Mesenchymal stem cell (in vitro differentiated cells and primary cell): ENCODE results near the gene OR11L1.

Experiments used
- DNase-seq: peaks from one replicate; pipeline ENCODE4 v3.0.0-alpha.2; 2013
- H2AFZ ChIP-seq: one replicate; pipeline ENCODE4 v1.6.1; 2013; ENCODE audit warnings: low read depth, mild to moderate bottlenecking, control low read depth, inconsistent platforms, low read length, moderate library complexity
- H2AK5ac ChIP-seq: 2 replicates; pipeline ENCODE4 v1.6.1; 2013; ENCODE audit warnings: low read length, moderate library complexity, mild to moderate bottlenecking, inconsistent platforms; ENCODE audit not compliant: severe bottlenecking
- H2BK120ac ChIP-seq: one replicate; pipeline ENCODE4 v1.6.1; 2013; ENCODE audit warnings: low read depth, mild to moderate bottlenecking, inconsistent platforms, low read length, moderate library complexity
- H2BK12ac ChIP-seq, 2 experiments: one replicate each; pipeline ENCODE4 v1.6.1; 2013; ENCODE audit warnings: inconsistent platforms in 2 of 2, low read length in 2 of 2, mild to moderate bottlenecking in 2 of 2, moderate library complexity in 2 of 2, control low read depth in 1 of 2
- H2BK15ac ChIP-seq: one replicate; pipeline ENCODE4 v1.6.1; 2013; ENCODE audit warnings: mild to moderate bottlenecking, low read depth, inconsistent platforms; ENCODE audit not compliant: poor library complexity, severe bottlenecking
- H2BK5ac ChIP-seq: 2 replicates; pipeline ENCODE4 v1.6.1; 2013; ENCODE audit warnings: low read depth, mild to moderate bottlenecking, low read length, control low read depth, inconsistent platforms; ENCODE audit not compliant: poor library complexity, severe bottlenecking
- H3K14ac ChIP-seq, 2 experiments: one replicate each; pipeline ENCODE4 v1.6.1; 2013; ENCODE audit warnings: inconsistent platforms in 2 of 2, low read length in 2 of 2, control low read depth in 1 of 2, mild to moderate bottlenecking in 1 of 2, moderate library complexity in 1 of 2
- H3K18ac ChIP-seq, 2 experiments: one replicate each; pipeline ENCODE4 v1.6.1; 2013; ENCODE audit warnings: inconsistent platforms in 2 of 2, low read length in 2 of 2, control low read depth in 1 of 2, low read depth in 1 of 2, mild to moderate bottlenecking in 1 of 2
- H3K23ac ChIP-seq, 2 experiments: one replicate each; pipeline ENCODE4 v1.6.1; 2013; ENCODE audit warnings: inconsistent platforms in 2 of 2, low read length in 2 of 2, mild to moderate bottlenecking in 2 of 2, moderate library complexity in 2 of 2, control low read depth in 1 of 2
- H3K27ac ChIP-seq: 2 replicates; pipeline ENCODE4 v1.5.1; 2013; ENCODE audit warnings: mild to moderate bottlenecking, moderate library complexity, low read length, control low read depth, inconsistent platforms; ENCODE audit not compliant: poor library complexity, severe bottlenecking
- H3K27me3 ChIP-seq, 2 experiments: 2 replicates each; pipeline versions ENCODE4 v1.6.1 to v1.7.0; 2013; ENCODE audit warnings: low read length in 2 of 2, mild to moderate bottlenecking in 2 of 2, moderate library complexity in 2 of 2, control low read depth in 1 of 2, inconsistent platforms in 1 of 2; ENCODE audit not compliant: control insufficient read depth in 1 of 2, insufficient read depth in 1 of 2
- H3K36me3 ChIP-seq, 2 experiments: 2 replicates each; pipeline versions ENCODE4 v1.6.1 to v1.7.0; 2013; ENCODE audit warnings: low read length in 2 of 2, control low read depth in 1 of 2, inconsistent platforms in 1 of 2, low read depth in 1 of 2, mild to moderate bottlenecking in 1 of 2; ENCODE audit not compliant: insufficient read depth in 2 of 2, control insufficient read depth in 1 of 2
- H3K4ac ChIP-seq, 2 experiments: one replicate each; pipeline ENCODE4 v1.6.1; 2013; ENCODE audit warnings: inconsistent platforms in 2 of 2, low read length in 2 of 2, mild to moderate bottlenecking in 2 of 2, moderate library complexity in 2 of 2, control low read depth in 1 of 2, low read depth in 1 of 2
- H3K4me1 ChIP-seq: 2 replicates; pipeline ENCODE4 v1.6.1; 2013; ENCODE audit warnings: low read depth, low read length, control low read depth; ENCODE audit not compliant: control insufficient read depth, insufficient read depth
- H3K4me2 ChIP-seq: 2 replicates; pipeline ENCODE4 v1.6.1; 2013; ENCODE audit warnings: low read length, mild to moderate bottlenecking, inconsistent platforms; ENCODE audit not compliant: poor library complexity, severe bottlenecking
- H3K4me3 ChIP-seq, 2 experiments: 2 replicates each; pipeline versions ENCODE4 v1.5.1 to v1.7.0; 2013; ENCODE audit warnings: low read length in 2 of 2, mild to moderate bottlenecking in 2 of 2, control low read depth in 1 of 2, low read depth in 1 of 2; ENCODE audit not compliant: insufficient read depth in 1 of 2
- H3K79me1 ChIP-seq: replicated peaks from 2 replicates; pipeline ENCODE4 v1.6.1; 2013; ENCODE audit warnings: mild to moderate bottlenecking, control low read depth, low read length, inconsistent platforms; ENCODE audit not compliant: poor library complexity, severe bottlenecking
- H3K9ac ChIP-seq: 2 replicates; pipeline ENCODE4 v1.7.0; 2013; ENCODE audit warnings: mild to moderate bottlenecking, low read length, moderate library complexity
- H3K9me3 ChIP-seq: 2 replicates; pipeline ENCODE4 v1.7.0; 2013; ENCODE audit warnings: mild to moderate bottlenecking, low read length; ENCODE audit not compliant: control insufficient read depth
- H4K8ac ChIP-seq: one replicate; pipeline ENCODE4 v1.6.1; 2013; ENCODE audit warnings: inconsistent platforms, mild to moderate bottlenecking, low read length, moderate library complexity
- H4K91ac ChIP-seq: one replicate; pipeline ENCODE4 v1.6.1; 2013; ENCODE audit warnings: mild to moderate bottlenecking, low read length, inconsistent platforms
- WGBS: methylation state at CpG from one replicate; pipeline ENCODE4 v1.1.7; 2013; ENCODE audit warnings: mixed read lengths; 5-methylcytosine and 5-hydroxymethylcytosine counted together

The OR11L1 gene

GRCh38 chr1:247833601-247834000 lies 8.1 kb downstream of the OR11L1 start:
- no peaks in the 10 kb centered on the region for H3K79me1 ChIP-seq
- H2BK5ac ChIP-seq, result no peak overlapping the region
- H3K4ac ChIP-seq, result no peak overlapping the region
- no peak overlapping the region for H2BK15ac ChIP-seq
- H3K9me3 ChIP-seq, result peaks cover 24% of the 10 kb centered on the region
- H4K8ac ChIP-seq, result no peak overlapping the region
- no peak overlapping the region for H3K23ac ChIP-seq
- H3K18ac ChIP-seq, result no peak overlapping the region
- peak overlapping the region in 1 of 2 experiments; percentile 18 for H3K4me3 ChIP-seq
- no peak overlapping the region for H3K4me2 ChIP-seq
- H2BK120ac ChIP-seq, result no peak overlapping the region
- H3K36me3 ChIP-seq, result no peaks in the 10 kb centered on the region
- H4K91ac ChIP-seq, result peak overlapping the region; percentile 7
- WGBS, result 45% methylated on average over 6 of the region's 6 CpGs
- no peaks in the 10 kb centered on the region for H3K27me3 ChIP-seq
- no peak overlapping the region for H3K9ac ChIP-seq
- no peak overlapping the region for H2BK12ac ChIP-seq
- no peak overlapping the region for H2AFZ ChIP-seq
- H3K4me1 ChIP-seq, result no peaks in the 10 kb centered on the region
- no peak overlapping the region for H3K27ac ChIP-seq
- H3K14ac ChIP-seq, result no peak overlapping the region
- H2AK5ac ChIP-seq, result no peak overlapping the region
- DNase-seq, result no peak

- no peaks in the 10 kb centered on the region for H3K4me1 ChIP-seq
- H3K36me3 ChIP-seq, result no peaks in the 10 kb centered on the region
- H2BK120ac ChIP-seq, result no peak overlapping the region
- H3K4me2 ChIP-seq, result no peak overlapping the region
- H3K9me3 ChIP-seq, result peaks cover 25% of the 10 kb centered on the region
- no peaks in the 10 kb centered on the region for H3K79me1 ChIP-seq
- H3K14ac ChIP-seq, result no peak overlapping the region
- H3K9ac ChIP-seq, result no peak overlapping the region
- 0% methylated on average over 1 of the region's 1 CpG for WGBS
- H4K91ac ChIP-seq, result no peak overlapping the region
- no peak overlapping the region for H2BK15ac ChIP-seq
- no peak overlapping the region for H3K4me3 ChIP-seq
- no peak for DNase-seq
- no peaks in the 10 kb centered on the region for H3K27me3 ChIP-seq
- no peak overlapping the region for H3K23ac ChIP-seq
- no peak overlapping the region for H2BK12ac ChIP-seq
- H2AFZ ChIP-seq, result no peak overlapping the region
- H2AK5ac ChIP-seq, result no peak overlapping the region
- H3K4ac ChIP-seq, result no peak overlapping the region
- no peak overlapping the region for H4K8ac ChIP-seq
- H3K27ac ChIP-seq, result no peak overlapping the region
- H3K18ac ChIP-seq, result no peak overlapping the region
- H2BK5ac ChIP-seq, result no peak overlapping the region
These were observed 12.0 kb downstream of the OR11L1 start for GRCh38 chr1:247829656-247830055.

- WGBS, result 82% methylated on average over 9 of the region's 13 CpGs
- Histone ChIP-seq H3K14ac (no peak overlapping the region), H3K18ac (no peak overlapping the region), H3K4me2 (no peak overlapping the region), H3K36me3 (no peaks in the 10 kb centered on the region), H3K4me1 (no peaks in the 10 kb centered on the region), H3K23ac (no peak overlapping the region), H3K9ac (no peak overlapping the region), H3K27ac (no peak overlapping the region), H2AFZ (no peak overlapping the region), H3K4me3 (no peak overlapping the region), H3K9me3 (peaks cover 22% of the 10 kb centered on the region), H2BK15ac (no peak overlapping the region), H2BK120ac (no peak overlapping the region), H2BK5ac (no peak overlapping the region), H4K8ac (no peak overlapping the region), H3K79me1 (no peaks in the 10 kb centered on the region), H4K91ac (no peak overlapping the region), H2AK5ac (no peak overlapping the region), H3K27me3 (no peaks in the 10 kb centered on the region), H3K4ac (no peak overlapping the region), H2BK12ac (no peak overlapping the region)
- DNase-seq, result no peak
These were observed 16.3 kb downstream of the OR11L1 start for GRCh38 chr1:247825362-247825761.

- no peak within 1 kb of the TSS for H3K14ac ChIP-seq
- H3K4ac ChIP-seq, result no peak within 1 kb of the TSS
- H2BK12ac ChIP-seq, result no peak within 1 kb of the TSS
- H3K23ac ChIP-seq, result no peak within 1 kb of the TSS
- no peak within 1 kb of the TSS for H4K91ac ChIP-seq
- peaks cover 19% of the 10 kb centered on the region for H3K9me3 ChIP-seq
- no peaks in the 10 kb centered on the region for H3K27me3 ChIP-seq
- no peaks in the 10 kb centered on the region for H3K79me1 ChIP-seq
- H2BK5ac ChIP-seq, result no peak within 1 kb of the TSS
- H2BK15ac ChIP-seq, result no peak within 1 kb of the TSS
- H3K9ac ChIP-seq, result no peak within 1 kb of the TSS
- H3K36me3 ChIP-seq, result no peaks in the 10 kb centered on the region
- H3K27ac ChIP-seq, result no peak within 1 kb of the TSS
- no peak for DNase-seq
- WGBS, result 48% methylated on average over 6 of the region's 6 CpGs
- H2AFZ ChIP-seq, result no peak within 1 kb of the TSS
- H4K8ac ChIP-seq, result no peak within 1 kb of the TSS
- no peak within 1 kb of the TSS for H3K4me2 ChIP-seq
- H2BK120ac ChIP-seq, result no peak within 1 kb of the TSS
- no peak within 1 kb of the TSS for H3K18ac ChIP-seq
- no peaks in the 10 kb centered on the region for H3K4me1 ChIP-seq
- no peak within 1 kb of the TSS for H2AK5ac ChIP-seq
- H3K4me3 ChIP-seq, result no peak within 1 kb of the TSS
These were observed 17.7 kb downstream of the OR11L1 start, which contains the start of gene OR14A16 for GRCh38 chr1:247824023-247824422. OR14A16 (minus strand) TSS chr1:247824119; CDS start chr1:247815729, 8,390 bp downstream.
